ENCODE results near the gene KRTAP5-3.

The KRTAP5-3 gene

GRCh38 chr11:1570896-1571759 lies 37.1 kb downstream of the KRTAP5-3 start:
- Histone ChIP-seq H3K27ac (no peak overlapping the region), H3K4me3 (ENCODE audit: low read depth, low read length) (peak overlapping the region; percentile 56), H3K27me3 (replicated peaks) (peaks cover 14% of the 10 kb centered on the region), H3K36me3 (replicated peaks) (no peaks in the 10 kb centered on the region)
- in situ Hi-C loops (cut with HindIII; ENCODE audit: low pct_ligation_motif_present, low sequenced_read_pairs), result no loop called here
- TF ChIP-seq CTCF (IDR thresholded peaks at IDR 0.05; ENCODE audit: low read depth, low read length, missing control alignments), result no peak
- DNase-seq, result no peak

- no peak overlapping the region for H3K27ac ChIP-seq
- H3K27me3 ChIP-seq (replicated peaks), result peaks cover 14% of the 10 kb centered on the region
- DNase-seq, result no peak
- in situ Hi-C loops (cut with HindIII; ENCODE audit: low pct_ligation_motif_present, low sequenced_read_pairs), result no loop called here
- peak overlapping the region; percentile 56 for H3K4me3 ChIP-seq (ENCODE audit: low read depth, low read length)
- no peak for TF ChIP-seq CTCF (IDR thresholded peaks at IDR 0.05; ENCODE audit: low read depth, low read length, missing control alignments)
- no peaks in the 10 kb centered on the region for H3K36me3 ChIP-seq (replicated peaks)
Observed at GRCh38 chr11:1570531-1570895, 37.8 kb downstream of the KRTAP5-3 start.

DNA sequence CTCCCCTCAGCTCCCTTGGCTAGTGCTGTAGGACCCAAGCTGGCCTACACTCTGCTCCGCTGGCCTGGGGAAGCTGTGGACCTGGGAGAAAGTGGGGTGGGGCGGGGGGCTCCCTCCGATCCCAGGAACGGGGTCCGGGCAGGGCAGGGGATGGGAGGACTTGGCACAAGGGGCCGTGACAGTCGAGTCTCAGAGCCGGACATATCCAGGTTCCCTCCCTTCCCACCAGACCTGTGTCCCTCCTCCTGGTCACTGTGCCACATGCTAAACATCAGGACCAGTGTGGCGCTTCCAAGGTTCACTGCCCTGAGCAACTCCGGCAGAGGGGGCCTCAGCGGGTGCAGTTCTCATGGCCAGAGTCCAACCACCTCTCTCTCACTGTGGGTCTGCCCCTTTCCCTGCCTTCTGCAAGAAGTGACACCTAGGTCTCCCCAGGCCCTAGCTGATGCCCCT lies 38.2 kb downstream of the KRTAP5-3 start:
- Histone ChIP-seq H3K27me3 (replicated peaks) (peaks cover 14% of the 10 kb centered on the region), H3K4me3 (ENCODE audit: low read depth, low read length) (no peak overlapping the region), H3K36me3 (replicated peaks) (no peaks in the 10 kb centered on the region), H3K27ac (no peak overlapping the region)
- in situ Hi-C loops (cut with HindIII; ENCODE audit: low pct_ligation_motif_present, low sequenced_read_pairs), result no loop called here
- no peak for TF ChIP-seq CTCF (IDR thresholded peaks at IDR 0.05; ENCODE audit: low read depth, low read length, missing control alignments)
- DNase-seq, result no peak

DNA sequence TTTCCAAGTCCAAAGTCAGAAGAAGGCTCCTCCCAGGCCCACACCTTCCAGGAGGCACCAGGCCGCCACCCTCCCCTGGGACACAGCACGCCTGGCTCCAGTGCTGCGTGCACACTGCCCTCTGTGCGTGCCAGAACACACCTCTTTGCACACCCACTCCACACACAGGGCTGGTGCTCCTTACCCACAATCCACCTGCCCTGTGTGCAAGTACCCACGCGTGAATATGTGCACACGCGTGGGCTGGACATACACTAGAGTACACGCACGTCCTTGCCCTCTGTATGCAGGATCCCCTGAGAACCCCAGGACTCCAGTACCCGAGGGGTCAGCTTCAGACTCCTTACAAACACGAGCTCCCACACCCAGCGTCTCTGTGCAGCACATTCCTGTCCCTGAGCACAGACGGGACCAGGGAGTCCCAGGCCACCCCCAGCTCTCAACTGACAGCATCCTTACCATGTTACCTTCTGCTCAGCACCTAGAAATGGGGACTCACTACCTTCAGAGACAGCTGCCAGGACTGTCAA lies 38.9 kb downstream of the KRTAP5-3 start:
- Histone ChIP-seq H3K36me3 (replicated peaks) (no peaks in the 10 kb centered on the region), H3K4me3 (ENCODE audit: low read depth, low read length) (no peak overlapping the region), H3K27ac (no peak overlapping the region), H3K27me3 (replicated peaks) (peaks cover 14% of the 10 kb centered on the region)
- no peak for TF ChIP-seq CTCF (IDR thresholded peaks at IDR 0.05; ENCODE audit: low read depth, low read length, missing control alignments)
- no peak for DNase-seq
- in situ Hi-C loops (cut with HindIII; ENCODE audit: low pct_ligation_motif_present, low sequenced_read_pairs), result no loop called here

- no peak for TF ChIP-seq CTCF (IDR thresholded peaks at IDR 0.05; ENCODE audit: low read depth, low read length, missing control alignments)
- H3K27me3 ChIP-seq (replicated peaks), result peaks cover 10% of the 10 kb centered on the region
Observed at GRCh38 chr11:1568441-1568911, 39.8 kb downstream of the KRTAP5-3 start.

More at GRCh38 chr11:1568441-1568911, 39.8 kb downstream of the KRTAP5-3 start:
- Histone ChIP-seq H3K4me3 (ENCODE audit: low read depth, low read length) (no peak overlapping the region), H3K27ac (no peak overlapping the region), H3K36me3 (replicated peaks) (no peaks in the 10 kb centered on the region)
- in situ Hi-C loops (cut with HindIII; ENCODE audit: low pct_ligation_motif_present, low sequenced_read_pairs), result no loop called here
- DNase-seq, result no peak
